HG03442 (cell line): ENCODE measurements around the gene RBM12.

Experiments used
- ATAC-seq: cut with Tn5 transposase; IDR thresholded peaks from one replicate; pipeline ENCODE4 v1.9.1; 2021; ENCODE audit warnings: mild to moderate bottlenecking, moderate library complexity; ENCODE audit not compliant: unreplicated experiment

Gene RBM12

GRCh38 chr20:35660122-35660937, 4.4 kb downstream of the RBM12 start:
- no peak for ATAC-seq

GRCh38 chr20:35657271-35657670, 7.4 kb downstream of the RBM12 start:
- ATAC-seq, result no peak

DNA sequence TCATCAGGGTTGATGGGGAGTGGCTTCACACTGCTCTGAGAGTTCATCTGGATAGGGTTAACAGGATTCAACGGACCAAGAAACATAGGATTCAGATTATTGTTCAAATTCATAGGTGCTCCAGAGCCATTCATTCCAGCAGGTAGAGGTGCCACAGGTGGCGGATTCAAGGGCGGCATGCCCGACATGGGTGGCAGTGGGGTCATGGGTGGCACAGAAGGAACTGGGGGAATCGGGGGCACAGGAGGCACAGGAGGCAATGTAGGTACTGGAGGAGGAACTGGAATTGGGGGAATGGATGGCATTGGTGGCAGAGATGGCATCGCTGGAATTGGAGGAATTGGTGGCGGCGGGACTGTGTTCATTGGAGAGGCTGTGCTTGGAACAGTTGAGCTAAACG, 10.3 kb downstream of the RBM12 start:
- no peak for ATAC-seq

DNA sequence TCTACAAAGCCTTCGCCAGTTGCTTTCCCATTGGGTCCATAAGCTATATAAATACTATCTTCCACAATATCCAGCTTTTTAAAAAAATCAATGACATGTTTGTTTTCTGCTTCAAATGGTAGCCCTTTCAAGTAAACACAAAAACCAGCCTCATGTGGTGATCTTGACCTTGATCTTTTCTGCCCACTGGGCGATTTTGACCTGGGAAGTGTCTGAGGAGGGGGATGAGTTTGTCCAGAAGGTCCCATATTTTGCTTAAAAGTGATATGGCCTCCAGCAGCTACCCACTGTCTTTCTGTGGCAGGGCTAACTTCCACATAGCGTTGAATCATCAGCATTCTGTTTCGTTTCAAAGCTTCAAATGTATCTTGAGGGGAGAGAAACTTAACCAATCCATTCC, 10.8 kb downstream of the RBM12 start:
- ATAC-seq, result no peak

- ATAC-seq, result no peak
Measured at GRCh38 chr20:35653430-35653734, 11.3 kb downstream of the RBM12 start.

GRCh38 chr20:35652641-35653429, 11.9 kb downstream of the RBM12 start:
- no peak for ATAC-seq

GRCh38 chr20:35651958-35652357, 12.7 kb downstream of the RBM12 start:
- ATAC-seq, result no peak

DNA sequence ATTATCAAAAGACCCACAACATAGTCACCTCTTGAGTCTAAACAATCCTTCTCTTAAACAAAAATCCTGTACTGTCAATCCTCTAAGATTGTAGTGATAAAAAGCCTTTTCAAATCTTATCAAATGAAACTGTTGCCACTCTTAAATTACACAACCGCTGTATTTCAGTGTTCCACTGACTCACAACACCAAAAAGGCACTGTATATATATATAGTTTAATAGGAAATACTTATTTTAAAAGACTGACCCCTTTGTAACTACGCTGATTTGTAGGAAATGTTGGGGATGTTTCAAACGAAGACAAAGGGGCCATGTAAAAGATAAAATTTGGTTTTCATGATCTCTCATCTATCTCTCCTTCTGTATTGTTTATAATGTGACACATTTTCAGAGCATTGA, 14.1 kb downstream of the RBM12 start:
- no peak for ATAC-seq

GRCh38 chr20:35648836-35649235, 15.9 kb downstream of the RBM12 start:
- ATAC-seq, result no peak

DNA sequence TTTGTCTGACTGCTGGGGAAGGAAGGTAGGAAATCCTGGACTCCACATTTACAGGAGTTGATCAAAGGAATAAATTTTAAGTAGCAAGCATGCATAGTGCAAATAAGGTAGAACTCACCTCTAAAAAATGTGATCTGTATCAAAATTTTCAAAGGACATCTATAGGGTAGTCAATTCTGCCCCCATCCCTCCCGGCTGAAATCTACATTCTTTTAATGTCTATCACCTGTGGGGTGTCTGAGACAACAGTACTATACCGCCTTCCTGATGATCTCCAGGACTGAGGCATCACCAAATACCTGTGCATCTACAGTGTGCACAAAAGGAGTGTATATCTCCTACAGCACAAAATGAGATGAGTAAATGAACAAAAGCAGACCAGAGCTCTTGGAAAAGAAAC, 19.9 kb downstream of the RBM12 start:
- ATAC-seq, result no peak

- ATAC-seq, result no peak
Measured at GRCh38 chr20:35643045-35643444, 21.7 kb downstream of the RBM12 start.

DNA sequence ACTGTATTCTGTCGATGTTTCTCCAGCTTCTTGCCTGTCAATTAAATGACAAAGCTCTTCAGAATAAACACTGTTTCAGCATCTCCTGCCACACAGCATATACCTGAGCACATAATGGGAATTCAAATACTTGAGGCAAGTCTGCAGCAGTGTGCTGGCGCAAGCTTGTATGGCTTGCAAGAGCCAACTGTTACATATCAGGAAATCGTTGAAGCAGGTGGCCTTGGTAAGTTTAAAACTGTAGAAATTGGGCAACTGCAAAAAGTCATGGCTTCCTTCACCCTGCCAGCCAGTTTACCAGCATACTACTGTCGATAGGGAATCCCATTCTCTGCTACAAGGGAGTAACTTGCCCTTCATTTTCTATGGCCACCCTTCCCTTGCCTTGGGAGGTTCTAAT, 23.0 kb downstream of the RBM12 start:
- ATAC-seq, result no peak

- ATAC-seq, result no peak
Measured at GRCh38 chr20:35640724-35641123, 24.0 kb downstream of the RBM12 start.

- no peak for ATAC-seq
Measured at GRCh38 chr20:35638751-35639150, 25.9 kb downstream of the RBM12 start.

GRCh38 chr20:35637276-35637675, 27.4 kb downstream of the RBM12 start:
- ATAC-seq, result no peak

DNA sequence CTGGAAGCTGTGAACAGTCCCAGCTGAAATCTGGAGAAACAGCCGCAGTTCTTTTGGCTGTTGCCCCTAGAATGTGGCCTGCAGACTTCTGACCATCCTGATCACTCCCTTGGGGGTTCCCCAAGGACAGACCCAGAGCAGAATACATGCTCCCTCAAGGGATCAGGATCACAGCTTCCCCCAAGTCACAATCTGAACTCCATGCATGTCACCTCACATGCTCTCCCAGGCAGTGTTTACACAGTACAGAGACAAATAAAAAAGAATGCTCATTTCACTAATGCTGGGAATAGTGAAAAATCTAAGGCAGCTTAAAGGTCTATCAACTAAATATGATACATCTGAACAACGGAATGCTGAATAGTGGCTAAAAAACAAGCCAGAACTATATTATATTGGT, 28.6 kb downstream of the RBM12 start:
- ATAC-seq, result no peak

- ATAC-seq, result no peak
Measured at GRCh38 chr20:35635652-35636051, 29.0 kb downstream of the RBM12 start.

GRCh38 chr20:35632539-35633115, 32.1 kb downstream of the RBM12 start:
- no peak for ATAC-seq

DNA sequence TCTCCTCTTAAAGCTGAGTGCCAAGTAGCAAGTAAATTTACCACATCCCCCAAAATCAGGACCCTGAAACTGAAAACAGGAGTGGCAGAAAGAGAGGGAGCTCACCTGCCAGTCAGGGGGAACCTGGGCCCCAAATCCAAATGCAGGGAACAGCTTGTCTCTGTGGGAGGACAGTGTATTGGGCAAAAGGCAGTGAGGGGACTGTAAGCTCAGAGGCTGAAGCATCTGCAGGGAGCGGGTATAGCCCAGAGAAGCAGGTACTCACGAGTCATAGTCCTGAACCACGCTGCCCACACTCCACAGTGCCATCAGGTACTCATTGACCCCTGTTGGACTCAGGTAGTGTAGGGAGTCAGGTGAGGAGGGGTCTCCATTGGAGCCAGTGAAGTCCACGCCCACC, 34.1 kb downstream of the RBM12 start:
- ATAC-seq, result no peak

- ATAC-seq, result no peak
Measured at GRCh38 chr20:35629427-35630145, 35.1 kb downstream of the RBM12 start.

DNA sequence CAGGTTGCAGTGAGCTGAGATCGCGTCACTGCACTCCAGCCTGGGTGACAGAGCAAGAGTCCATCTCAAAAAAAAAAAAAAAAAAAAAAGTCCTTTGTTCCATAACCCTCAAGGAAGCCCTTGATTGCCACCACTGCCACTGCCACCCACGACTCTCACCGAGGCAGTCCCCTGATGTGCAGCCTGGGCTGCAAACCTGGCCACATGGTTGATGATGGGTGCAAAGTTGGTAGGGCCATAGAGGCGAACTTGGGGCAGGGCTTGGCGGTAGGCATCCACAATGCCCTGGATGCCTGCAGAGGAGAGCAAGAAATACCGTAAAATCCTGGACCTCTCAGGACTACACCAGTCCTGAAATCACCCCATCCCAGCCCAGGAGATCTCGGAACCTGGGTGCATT, 37.6 kb downstream of the RBM12 start:
- no peak for ATAC-seq
